ENCODE data around the gene CSNK1E.
"Not testable (repeated sequence)": the region's sequence is repeated elsewhere in the genome, so short reads cannot be mapped to it uniquely, and the experiment has no call there.

CSNK1E gene

GRCh38 chr22:38317122-38317994 lies at the start of gene CSNK1E:
CSNK1E (minus strand) TSS chr22:38317433; CDS start chr22:38314157, 3,276 bp downstream.
- TF ChIP-seq ZFX (IDR thresholded peaks at IDR 0.05; ENCODE audit: borderline replicate concordance), result no peak
- H3K27ac ChIP-seq, result peak within 1 kb of the TSS; percentile 99

DNA sequence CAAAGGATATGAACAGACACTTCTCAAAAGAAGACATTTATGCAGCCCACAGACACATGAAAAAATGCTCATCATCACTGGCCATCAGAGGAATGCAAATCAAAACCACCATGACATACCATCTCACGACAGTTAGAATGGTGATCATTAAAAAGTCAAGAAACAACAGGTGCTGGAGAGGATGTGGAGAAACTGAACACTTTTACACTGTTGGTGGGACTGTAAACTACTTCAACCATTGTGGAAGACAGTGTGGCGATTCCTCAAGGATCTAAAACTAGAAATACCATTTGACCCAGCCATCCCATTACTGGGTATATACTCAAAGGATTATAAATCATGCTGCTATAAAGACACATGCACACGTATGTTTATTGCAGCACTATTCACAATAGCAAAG lies 48.6 kb upstream of the CSNK1E start:
- H3K27ac ChIP-seq, result not testable (repeated sequence)

DNA sequence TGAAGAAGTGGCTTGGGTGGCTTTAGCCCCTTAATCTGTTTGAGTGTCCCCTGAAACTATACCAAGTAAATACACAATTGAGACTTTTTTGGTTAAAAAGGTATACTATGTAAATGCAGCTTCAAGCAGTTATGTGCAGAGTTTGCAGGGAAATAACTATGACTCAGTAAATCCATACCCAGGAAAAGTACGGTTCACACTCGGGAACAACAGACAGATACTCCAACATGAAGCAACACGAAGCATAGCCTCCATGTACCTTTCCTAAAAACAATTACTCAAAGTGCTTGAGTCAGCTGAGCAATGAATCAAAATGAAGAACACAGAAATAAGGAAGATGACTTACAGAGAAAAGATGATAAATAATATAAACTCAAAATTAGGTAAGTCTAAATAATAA lies 47.9 kb upstream of the CSNK1E start:
- not testable (repeated sequence) for H3K27ac ChIP-seq

- H3K27ac ChIP-seq, result not testable (repeated sequence)
Measured at GRCh38 chr22:38360560-38360959, 43.3 kb upstream of the CSNK1E start.

- not testable (repeated sequence) for H3K27ac ChIP-seq
Measured at GRCh38 chr22:38359817-38360216, 42.6 kb upstream of the CSNK1E start.

- H3K27ac ChIP-seq, result not testable (repeated sequence)
Measured at GRCh38 chr22:38357971-38358370, 40.7 kb upstream of the CSNK1E start.

DNA sequence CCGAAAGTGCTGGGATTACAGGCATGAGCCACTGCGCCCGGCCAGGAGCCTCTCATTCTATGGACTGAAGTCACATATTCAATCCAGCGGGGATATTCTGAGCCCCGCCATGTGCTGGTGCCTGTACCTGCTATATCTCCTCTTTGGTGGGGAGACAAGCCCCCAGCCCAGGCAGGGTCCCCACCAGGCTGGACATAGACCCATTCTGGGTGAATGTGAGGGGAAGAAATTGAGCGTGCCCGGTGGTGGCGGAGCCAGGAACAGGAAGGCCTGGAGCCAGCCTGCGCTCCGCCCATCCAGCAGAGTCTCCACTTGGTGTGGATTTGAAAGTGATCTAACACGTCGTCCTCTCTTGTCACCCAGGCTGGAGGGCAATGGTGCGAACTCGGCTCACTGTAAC lies 38.0 kb upstream of the CSNK1E start:
- H3K27ac ChIP-seq, result no peak overlapping the region
- TF ChIP-seq, protein P1, sequence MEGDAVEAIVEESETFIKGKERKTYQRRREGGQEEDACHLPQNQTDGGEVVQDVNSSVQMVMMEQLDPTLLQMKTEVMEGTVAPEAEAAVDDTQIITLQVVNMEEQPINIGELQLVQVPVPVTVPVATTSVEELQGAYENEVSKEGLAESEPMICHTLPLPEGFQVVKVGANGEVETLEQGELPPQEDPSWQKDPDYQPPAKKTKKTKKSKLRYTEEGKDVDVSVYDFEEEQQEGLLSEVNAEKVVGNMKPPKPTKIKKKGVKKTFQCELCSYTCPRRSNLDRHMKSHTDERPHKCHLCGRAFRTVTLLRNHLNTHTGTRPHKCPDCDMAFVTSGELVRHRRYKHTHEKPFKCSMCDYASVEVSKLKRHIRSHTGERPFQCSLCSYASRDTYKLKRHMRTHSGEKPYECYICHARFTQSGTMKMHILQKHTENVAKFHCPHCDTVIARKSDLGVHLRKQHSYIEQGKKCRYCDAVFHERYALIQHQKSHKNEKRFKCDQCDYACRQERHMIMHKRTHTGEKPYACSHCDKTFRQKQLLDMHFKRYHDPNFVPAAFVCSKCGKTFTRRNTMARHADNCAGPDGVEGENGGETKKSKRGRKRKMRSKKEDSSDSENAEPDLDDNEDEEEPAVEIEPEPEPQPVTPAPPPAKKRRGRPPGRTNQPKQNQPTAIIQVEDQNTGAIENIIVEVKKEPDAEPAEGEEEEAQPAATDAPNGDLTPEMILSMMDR (IDR thresholded peaks at IDR 0.05), result no peak
- no peak for TF ChIP-seq ZFX (IDR thresholded peaks at IDR 0.05; ENCODE audit: borderline replicate concordance)

GRCh38 chr22:38353701-38354100 lies 36.5 kb upstream of the CSNK1E start:
- no peak overlapping the region for H3K27ac ChIP-seq
- TF ChIP-seq, protein P1 (IDR thresholded peaks at IDR 0.05), result no peak
- TF ChIP-seq ZFX (IDR thresholded peaks at IDR 0.05; ENCODE audit: borderline replicate concordance), result no peak

DNA sequence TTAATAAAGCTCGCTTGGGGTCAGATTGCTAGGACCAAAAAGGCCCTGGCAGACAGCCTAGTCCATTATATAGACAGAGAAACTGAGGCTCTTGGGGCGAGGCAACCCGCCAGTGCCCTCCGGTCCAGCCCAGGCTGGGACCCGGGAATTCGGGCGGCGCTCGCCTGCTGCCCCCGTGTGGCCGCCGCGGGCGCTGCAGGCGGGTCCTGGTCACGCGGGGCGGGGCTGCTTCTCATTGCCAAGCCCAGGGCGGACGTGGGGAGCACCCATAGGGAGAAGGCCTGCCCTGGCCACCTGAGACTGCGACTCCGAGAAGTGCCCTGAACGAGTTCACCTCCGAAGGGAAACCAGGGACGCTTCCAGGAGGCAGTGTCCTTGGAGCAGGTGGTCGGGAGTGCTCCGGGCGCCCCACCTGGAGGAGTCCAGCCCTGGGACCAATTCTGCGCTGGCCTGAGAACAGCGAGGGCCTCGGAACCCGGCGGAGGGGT lies 36.0 kb upstream of the CSNK1E start:
- H3K27ac ChIP-seq, result no peak overlapping the region
- no peak for TF ChIP-seq ZFX (IDR thresholded peaks at IDR 0.05; ENCODE audit: borderline replicate concordance)
- TF ChIP-seq, protein P1 (IDR thresholded peaks at IDR 0.05), result peak; percentile 99

DNA sequence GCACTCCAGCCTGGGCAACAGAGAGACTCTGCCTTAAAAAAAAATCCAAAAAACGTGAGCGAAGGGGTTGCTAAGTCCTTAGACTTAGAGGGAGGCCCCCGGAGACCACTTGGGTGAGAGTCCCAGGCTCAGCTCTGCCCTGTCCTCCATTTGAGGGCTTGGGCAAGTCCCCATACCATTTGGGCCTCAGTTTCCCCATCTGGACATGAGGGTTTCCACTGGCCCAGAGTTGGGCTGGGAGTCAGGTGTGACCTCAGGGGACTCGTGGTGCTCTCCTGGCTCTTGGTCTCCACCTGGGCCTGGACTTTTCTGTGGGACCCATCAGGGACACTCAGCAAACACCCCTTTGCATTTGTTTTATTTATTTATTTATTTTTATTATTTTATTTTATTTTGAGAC lies 35.2 kb upstream of the CSNK1E start:
- H3K27ac ChIP-seq, result no peak overlapping the region
- TF ChIP-seq ZFX (IDR thresholded peaks at IDR 0.05; ENCODE audit: borderline replicate concordance), result no peak
- TF ChIP-seq, protein P1 (IDR thresholded peaks at IDR 0.05), result no peak
